Renal pelvis (tissue), 4 donors: ENCODE data around the gene GPR68. TPM values are rescaled to one million over a fixed set of nuclear protein-coding genes. Genes with fewer than 3 reads are reported as not detected.
"Not testable (repeated sequence)": the region's sequence is repeated elsewhere in the genome, so short reads cannot be mapped to it uniquely, and the experiment has no call there.

ENCODE experiments used
- DNase-seq: peaks from one replicate; pipeline ENCODE4 v3.0.0-alpha.2; 2013
- polyA plus RNA-seq, 3 donors: library from polyadenylated mRNA; unstranded; fragments of 120-200 nt; gene quantifications; one replicate each; pipeline ENCODE4 v1.2.1, GENCODE V29; 2013; ENCODE audit not compliant: insufficient read length in 3 of 3

Gene GPR68
- polyA plus RNA-seq, 3 donors, result 2.2 to 4.1 (median 3.8) TPM

DNA sequence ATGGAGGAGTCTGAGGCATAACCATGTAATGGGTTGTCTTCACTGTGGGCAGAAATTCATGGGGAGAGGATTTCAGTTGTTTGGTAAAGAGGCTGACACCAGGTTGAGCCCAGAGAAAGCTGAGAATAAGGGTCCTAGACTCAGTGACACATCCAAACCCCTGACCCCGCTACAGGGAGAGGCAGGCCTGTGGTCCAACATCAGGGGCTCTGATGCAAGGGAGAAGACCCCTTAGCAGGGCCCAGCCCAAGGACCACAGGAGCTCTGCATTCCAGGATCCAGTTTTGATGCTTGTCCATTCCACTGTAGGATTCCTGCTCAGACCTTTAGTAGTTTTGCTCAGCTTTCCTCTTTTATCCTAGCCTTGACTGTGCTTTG lies 15.5 kb downstream of the GPR68 start:
- no peak for DNase-seq

DNA sequence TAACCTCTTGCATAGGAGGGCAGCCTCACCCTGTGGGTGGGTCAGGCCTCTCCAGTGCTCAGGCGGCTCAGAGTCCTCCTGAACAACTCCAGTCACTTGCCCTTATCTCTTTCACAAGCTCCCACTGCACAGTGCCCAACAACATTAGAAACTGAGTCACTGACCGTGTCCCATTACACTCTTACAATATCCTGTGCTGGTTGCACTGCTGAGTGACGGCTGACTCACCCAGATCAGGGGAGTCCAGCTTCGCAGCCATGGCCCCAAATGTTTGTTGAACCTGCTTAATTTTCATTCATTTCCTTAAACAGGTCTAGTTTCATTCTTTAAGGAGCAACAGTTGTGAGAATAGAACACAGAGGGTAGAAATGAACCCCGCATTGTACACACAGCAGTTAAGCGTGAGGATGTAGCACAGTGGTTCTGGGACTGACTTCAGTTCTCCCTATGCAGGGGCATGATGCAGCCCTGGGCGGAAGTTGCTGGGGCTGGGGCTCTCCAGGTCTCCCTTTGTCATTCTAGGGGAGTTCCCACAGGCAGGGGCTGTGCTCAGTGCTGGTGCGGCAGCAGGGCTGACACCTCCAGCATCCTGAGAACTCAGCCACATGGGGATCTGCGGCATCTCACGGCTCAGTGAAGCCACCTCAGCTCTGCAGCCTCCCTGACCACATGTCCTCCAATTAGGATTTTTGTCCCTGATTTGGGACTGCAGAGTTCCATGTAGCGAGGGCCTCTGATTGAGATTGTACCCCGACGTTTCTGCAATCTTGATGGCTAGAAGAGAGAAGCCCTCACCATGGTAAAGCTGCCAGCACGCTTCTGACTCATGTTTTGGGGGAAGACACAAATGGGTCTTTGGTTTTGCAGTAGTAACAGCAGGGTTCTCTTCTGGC lies 16.1 kb downstream of the GPR68 start:
- DNase-seq, result no peak

DNA sequence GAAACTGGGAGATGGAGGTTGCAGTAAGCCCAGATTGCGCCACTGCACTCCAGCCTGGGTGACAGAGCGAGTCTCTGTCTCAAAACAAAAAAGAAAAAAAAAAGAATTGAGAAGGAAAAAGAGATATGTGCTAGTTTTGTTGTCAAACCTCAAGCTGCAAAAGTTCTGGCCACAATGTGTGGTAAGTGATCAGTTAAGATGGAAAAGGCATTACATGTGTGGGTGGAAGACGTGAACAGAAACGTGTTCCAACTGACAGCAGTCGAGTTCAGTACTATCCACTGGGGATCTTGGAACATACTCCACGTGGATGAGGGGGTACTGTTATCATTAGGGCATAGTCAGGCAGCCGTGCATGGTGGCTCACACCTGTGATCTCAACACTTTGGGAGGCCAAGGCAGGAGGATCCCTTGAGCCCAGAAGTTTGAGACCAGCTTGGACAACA lies 17.3 kb downstream of the GPR68 start:
- no peak for DNase-seq

DNA sequence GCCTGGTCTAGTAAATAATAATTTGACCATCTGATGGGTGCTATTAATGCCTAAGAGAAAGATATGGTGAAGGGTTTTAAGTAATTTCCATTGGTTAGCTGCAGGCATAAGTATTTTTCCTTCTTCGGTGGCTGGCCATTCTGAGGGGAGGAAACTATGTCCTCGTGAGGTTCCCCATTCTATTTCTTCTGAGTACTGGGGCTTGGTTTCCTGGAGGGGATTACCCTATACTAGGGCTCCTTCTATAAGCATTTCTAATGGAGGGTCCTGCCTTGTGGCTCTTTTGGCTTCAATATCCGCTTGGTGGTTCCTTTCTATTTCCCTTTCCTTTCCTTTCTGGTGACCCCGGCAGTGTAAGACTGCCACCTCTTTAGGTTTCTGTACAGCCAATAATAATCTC lies 18.1 kb downstream of the GPR68 start:
- DNase-seq, result not testable (repeated sequence)

DNA sequence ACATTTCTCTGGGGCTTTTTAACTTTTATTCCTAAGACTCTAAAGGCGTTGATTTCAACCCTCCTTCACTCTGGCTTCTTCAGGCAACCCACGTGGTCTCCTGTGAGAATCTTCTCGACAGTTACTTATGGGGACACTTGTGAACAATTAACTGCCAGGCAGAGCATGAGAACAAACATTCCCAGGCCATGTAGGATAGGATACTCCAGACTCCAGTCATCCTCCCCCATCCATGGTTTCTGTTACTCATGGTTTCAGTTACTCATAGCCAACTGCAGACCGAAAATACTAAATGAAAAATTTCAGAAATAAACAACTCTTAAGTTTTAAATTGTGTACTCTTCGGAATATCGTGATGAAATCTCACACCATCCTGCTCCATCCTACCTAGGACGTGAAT lies 19.5 kb downstream of the GPR68 start:
- DNase-seq, result no peak

DNA sequence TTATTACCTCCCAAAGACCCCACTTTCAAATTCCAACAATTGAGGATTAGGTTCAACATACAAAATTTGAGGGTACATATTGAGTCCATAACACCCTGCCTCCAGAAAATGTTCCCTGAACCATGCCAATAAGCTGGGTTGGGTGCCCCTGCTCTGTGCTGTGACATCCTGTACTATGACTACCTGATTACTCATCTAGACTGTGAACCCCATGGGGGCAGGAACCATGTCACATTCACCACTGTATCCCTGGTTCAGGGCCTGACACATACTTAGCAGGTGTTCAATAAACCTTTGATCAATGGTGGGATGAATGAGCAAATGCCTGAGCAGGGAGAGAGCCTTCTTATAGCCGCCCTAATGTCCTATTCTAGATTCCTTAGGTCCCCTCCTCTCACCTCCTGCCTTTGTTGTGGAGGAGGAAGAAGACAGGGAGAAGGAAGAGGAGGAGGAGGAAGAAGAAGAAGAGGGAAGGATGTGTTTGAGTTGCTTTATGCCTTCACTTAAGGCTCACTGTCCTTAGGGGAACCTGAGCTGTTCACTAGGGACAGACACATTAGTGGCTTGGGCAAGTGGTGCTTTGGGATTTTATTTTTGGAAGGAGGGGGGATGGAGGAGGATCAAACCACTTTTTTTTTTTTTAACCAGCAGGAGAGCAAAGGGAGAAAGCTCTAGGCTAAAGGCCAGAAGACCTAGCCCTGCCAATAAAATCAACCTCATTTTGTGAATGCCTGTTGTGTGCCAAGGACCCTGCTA lies 21.3 kb downstream of the GPR68 start:
- no peak for DNase-seq

DNA sequence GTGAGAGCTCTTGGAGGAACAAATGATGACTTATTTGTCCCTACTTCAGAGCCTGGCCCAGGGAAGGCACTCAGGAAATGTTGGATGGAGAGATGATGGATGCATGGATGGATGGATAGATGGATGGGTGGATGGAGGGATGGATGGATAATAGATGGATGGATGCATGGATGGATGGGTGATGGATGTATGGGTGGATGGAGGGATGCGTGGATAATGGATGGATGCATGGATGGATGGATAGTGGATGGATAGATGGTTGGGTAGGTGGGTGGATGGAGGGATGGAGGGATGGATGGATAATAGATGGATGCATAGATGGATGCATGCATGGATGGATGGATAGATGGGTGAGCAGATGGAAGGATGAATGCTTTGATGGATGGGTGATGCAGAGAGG lies 23.2 kb downstream of the GPR68 start:
- DNase-seq, result no peak

DNA sequence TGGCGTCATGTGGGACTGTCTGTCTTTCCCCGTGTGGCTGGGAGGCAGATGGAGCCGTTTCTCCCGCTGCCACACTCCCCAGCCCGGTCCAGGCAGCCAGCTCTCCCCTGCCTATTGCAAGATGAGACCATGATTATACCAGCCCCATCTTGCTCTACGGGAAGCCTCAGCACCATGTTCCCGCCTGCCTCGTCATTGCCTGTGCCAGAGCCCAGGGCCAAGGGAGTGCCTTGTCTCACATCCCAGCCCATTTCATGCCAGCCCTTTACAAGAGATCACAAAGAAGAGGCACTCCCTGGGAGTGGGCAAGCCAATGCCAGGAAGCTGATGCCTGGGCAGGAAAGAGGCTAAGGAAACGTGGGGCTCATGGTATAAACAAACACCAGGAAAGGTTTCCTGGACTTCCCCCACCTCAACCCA lies 23.9 kb downstream of the GPR68 start:
- no peak for DNase-seq

DNA sequence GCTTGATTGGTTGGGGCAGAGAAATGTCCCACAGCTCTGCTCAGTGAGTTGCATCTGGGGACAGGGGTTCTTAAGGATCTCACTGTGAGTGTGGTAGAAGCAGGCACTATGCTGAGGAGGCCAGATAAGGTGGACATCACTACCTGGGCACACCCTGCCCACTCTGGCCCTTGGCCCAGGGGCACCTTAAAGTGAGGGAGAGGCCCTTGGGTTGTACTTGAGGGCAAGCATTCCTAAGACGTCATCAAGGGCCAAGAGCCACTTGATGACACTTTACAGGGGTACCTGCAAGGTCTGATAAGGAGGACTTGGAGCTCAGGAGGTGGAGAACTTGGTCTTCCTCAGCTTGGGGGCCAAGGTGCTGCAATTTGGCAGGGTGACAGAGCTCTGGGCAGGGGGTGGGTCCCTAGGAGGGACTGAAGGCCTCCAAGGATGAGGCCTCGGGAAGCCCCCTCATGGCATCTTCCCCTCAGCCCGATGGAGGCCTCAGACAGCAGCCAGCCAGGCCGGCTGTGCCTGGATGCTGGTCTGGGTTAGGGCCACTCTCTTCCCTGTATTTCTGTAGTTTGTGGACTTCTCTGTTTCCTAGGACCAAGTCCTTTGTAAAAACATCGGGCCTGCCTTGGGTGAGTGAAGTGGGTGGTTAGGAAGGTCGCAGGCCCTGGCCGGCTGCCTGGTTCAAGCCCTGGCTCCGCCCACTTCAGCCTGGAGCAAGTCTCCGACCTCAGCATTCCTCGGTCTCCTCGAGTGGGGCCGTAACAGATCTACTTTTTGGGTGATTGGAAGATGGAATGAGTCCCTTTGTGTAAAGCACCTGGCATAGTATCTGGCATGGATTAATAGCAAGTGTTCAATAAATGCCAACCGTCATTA lies 24.8 kb downstream of the GPR68 start:
- no peak for DNase-seq

DNA sequence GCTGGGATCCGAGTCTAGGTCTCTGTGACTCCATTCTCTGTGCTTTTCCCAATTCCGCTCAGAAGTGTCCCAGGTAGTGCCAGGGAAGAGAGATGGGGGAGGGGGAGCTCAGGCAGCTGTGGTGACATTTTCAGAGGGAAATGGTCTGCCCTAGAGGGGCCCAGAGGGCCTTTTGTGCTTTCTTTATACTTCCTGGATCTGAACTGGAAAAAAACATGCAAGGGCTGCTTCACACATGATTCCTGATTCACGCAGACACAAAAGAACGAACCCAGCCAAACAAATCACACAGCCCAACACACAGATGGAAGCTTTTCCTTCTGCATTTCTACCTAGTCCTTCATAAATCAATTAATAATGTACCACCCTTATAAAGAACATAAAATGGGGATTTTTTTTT lies 26.5 kb downstream of the GPR68 start:
- no peak for DNase-seq

DNA sequence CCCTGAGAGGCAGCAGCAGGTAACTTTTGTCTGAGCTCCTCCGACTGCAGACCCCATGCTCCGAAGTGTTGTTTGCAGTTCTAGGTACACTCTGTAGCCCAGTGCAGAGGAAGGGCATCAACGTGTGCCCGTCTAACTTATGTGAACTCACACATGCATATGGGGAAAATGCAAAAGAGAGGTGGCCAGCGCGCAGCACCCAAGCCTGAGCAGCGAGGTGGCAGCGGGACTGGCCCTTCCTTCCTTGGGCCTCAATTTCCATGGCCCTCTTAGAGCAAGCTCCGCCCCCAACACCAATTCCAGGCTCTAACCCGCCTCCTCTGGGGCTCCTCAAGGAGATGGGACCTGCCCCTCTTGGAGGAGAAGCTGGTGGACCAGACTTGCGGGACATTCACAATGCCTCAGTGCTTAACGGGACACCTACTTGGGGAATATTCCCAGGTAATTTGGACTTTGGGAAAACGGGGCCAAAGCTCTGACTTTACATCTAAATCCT lies 27.7 kb downstream of the GPR68 start:
- DNase-seq, result no peak

DNA sequence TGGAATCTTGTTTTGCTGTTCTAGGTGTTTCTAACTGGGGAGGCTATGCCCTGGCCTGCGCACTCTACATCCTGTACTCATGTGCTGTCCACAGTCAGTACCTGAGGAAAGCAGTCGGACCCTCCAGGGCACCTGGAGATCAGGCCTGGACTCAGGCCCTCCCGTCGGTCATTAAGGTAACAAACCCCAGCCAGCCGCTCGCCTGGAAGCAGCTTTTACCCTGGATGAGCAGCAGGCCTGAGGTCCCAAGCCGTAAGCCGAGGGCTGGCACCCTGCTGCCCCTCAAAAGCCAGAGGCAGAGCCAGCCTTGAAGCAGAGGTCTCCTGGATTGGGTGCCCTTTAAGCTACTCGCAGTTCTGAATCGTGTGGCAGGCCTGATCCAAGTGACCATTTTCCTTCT lies 29.1 kb downstream of the GPR68 start:
- no peak for DNase-seq

DNA sequence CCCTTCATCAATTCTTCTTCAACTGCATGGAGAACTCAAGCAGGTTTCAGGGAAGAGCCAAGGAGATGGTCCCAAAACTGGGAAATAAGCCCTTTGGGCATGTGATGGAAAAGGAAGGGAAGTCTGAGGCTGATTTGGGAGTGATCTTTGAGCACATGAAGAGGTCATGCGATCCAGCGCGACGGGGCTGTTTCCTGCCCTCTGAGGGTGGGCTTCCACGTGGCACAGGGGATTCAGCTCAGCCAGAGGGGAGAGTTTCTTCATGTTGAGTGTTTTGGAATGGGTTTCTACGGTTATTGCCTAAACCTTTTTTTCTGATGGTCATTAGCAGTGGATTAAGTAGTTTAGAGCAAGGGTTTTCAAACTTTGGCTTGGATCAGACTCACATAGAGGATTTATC lies 30.2 kb downstream of the GPR68 start:
- no peak for DNase-seq

DNA sequence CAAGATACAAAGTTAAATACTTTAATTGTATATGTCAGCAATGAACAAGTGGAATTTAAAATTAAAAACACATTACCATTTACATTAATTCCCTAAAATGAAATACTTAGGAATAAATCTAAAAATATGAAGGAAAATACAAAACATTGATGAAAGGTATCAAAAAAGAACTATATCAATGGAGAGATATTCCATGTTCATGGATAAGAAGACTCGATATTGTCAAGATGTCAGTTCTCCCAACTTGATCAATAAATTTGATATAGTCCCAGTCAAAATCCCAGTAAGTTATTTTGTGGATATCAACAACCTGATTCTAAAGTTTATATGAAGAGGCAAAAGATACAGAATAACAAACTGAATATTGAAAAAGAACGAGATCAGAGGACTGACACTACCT lies 33.5 kb downstream of the GPR68 start:
- no peak for DNase-seq

DNA sequence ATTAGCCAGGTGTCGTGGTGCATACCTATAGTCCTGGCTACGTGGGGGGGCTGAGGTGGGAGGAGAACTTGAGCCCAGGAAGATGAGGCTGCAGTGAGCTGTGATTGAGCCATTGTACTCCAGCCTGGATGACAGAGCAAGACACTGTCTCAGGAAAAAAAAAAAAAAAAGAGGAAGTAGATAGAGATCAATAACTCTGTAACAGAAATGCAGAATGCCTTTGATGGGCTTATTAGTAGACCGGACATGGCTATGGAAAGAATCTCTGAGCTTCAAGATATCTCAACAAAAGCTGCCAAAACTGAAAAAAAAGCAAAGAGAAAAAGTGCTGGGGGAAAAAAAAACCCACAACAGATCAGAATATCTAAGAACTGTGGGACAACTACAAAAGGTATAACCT lies 37.5 kb downstream of the GPR68 start:
- no peak for DNase-seq

DNA sequence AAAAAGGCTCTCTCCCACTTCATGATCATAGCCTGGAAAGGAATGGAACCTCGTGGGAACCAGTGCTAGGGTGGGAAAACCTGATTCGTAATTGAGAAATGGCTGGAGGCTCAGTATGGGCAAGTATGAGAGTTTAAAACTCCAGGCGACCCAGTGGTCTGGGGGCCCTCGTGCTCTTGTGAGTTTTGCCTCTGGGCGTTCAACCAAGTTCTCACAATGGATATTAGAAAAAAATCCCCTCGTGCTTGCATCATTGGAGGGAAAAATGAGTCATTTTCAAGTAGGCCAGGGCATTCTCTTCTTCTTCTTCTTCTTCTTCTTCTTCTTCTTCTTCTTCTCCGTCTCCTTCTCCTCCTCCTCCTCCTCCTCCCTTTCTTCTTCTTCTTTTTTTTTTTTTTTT lies 39.0 kb downstream of the GPR68 start:
- no peak for DNase-seq

DNA sequence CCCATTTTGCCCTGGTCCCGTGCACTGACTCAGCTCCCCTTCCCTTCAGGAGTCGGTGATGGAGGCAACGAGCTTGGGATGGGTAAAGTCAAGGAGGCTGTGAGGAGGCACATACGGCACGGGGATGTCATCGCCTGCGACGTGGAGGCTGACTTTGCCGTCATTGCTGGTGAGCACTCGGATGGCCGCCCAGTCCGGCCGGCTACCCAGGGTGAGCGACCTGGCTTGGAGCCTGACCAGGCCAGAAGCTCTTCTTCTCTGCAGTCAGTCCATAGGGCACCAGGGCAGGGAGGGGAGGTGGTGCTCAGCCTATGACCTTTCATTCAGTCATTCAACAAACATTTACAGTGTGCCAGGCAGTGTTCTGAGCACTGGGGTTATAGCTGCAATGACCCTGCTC lies 39.8 kb downstream of the GPR68 start:
- no peak for DNase-seq

DNA sequence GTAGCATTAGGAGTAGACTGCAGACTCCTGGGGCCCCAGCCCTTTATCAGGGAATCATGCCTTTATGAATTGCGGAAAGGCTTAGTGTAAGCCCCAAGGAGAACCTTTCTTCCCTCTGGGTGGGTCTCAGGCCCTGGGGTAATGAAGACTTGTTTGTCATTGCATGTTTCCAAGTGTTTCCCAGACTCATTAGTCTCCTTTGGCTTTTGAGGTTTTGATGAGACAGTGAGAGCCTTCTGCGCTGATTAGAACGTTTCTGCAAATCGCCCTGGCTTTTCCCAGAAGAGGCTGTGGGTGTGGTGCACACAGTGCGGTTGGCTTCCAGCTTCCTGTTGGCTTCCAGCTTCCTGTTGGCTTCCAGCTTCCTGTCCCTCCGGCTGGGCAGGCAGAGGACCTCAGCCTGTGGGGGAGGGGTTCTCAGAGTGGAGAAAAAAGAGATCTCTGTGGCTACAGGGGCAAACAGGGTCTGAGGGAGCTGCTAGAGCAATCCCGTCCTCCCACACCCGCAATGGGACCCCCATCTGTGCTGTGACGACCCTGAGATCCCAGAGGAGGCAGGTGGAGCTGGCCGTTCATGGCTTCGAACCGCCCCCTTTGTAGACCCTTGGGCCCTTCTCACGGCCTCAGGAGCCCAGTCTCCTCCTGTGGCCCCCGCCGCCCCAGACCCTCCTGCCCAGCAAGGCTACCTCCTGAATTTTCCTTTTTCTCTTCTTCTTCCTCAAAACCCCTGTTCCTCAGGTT lies 42.1 kb downstream of the GPR68 start:
- DNase-seq, result no peak

DNA sequence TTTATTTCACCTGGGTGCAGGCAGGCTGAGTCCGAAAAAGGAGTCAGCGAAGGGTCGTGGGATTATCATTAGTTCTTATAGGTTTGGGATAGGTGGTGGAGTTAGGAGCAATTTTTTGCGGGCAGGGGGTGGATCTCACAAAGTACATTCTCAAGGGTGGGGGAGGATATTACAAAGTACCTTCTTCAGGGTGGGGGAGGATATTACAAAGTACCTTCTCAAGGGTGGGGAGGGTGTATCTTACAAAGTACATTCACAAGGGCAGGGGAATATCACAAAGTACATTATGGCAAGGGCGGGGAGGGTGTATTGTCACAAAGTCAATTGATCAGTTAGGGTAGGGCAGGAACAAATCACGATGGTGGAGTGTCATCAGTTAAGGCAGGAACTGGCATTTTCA lies 43.7 kb downstream of the GPR68 start:
- not testable (repeated sequence) for DNase-seq

DNA sequence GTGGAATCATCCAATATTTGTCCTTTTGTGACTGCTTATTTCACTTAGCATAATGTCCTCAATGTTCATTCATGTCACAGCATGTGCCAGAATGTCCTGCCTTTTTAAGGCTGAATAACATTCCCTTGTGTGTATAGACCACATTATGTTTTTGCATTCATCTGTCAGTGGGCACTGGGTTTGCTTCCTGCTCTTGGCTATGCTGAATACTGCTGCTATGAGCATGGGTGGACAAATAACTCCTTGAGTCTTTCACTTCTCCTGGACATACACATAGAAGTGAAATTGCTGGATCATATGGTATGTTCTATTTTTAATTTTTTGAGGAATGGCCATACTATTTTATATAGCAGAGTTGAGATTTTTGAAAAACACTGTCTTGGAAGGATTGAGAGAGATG lies 46.9 kb downstream of the GPR68 start:
- DNase-seq, result no peak

DNA sequence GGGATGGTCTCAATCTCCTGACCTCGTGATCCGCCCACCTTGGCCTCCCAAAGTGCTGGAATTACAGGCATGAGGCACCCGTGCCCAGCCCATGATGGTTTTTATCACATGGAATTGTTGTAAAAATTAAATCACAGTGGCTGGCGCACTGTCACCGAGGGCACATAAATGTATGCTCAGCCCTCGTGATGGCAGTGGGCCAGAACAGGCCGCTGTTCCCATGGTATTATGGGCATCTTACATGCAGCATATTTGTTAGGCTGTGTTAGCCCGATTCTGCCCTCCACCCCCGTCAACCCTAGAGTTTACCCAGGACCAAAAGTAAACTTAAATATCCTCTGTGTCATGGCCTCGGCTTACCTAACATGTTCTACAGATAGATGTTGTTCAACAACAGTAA lies 48.6 kb downstream of the GPR68 start:
- DNase-seq, result no peak
